Nephron (organoid): Measurements from ENCODE around the gene OR7D2.
A peak's percentile ranks its signal among the peaks of the same experiment; 100 is the strongest.

ENCODE experiments used
- H3K27ac Mint-ChIP-seq, 3 experiments: 2 replicates each; pipeline ENCODE4 v1.8.0; 2020; ENCODE audit warnings: mixed read lengths in 3 of 3, mild to moderate bottlenecking in 2 of 3, moderate library complexity in 1 of 3
- H3K27me3 Mint-ChIP-seq: 2 replicates; pipeline ENCODE4 v1.8.0; 2021; ENCODE audit warnings: low read depth, mild to moderate bottlenecking, moderate library complexity, mixed read lengths
- H3K36me3 Mint-ChIP-seq: 2 replicates; pipeline ENCODE4 v1.8.0; 2020; ENCODE audit warnings: low read depth, mixed read lengths
- H3K4me1 Mint-ChIP-seq: 2 replicates; pipeline ENCODE4 v1.8.0; 2020; ENCODE audit warnings: mixed read lengths
- H3K4me3 Mint-ChIP-seq, 3 experiments: 2 replicates each; pipeline ENCODE4 v1.8.0; 2020; ENCODE audit warnings: mild to moderate bottlenecking in 3 of 3, mixed read lengths in 3 of 3, moderate library complexity in 2 of 3
- H3K9me3 Mint-ChIP-seq: 2 replicates; pipeline ENCODE4 v1.8.0; 2020; ENCODE audit warnings: mixed read lengths
- CTCF ChIP-seq, 3 experiments: fragments of 200-600 bp; sonication (generic); IDR thresholded peaks; one replicate each; pipeline ENCODE4 v1.5.0; 2021; ENCODE audit warnings: antibody characterized with exemption in 3 of 3; ENCODE audit not compliant: unreplicated experiment in 3 of 3

Gene OR7D2

DNA sequence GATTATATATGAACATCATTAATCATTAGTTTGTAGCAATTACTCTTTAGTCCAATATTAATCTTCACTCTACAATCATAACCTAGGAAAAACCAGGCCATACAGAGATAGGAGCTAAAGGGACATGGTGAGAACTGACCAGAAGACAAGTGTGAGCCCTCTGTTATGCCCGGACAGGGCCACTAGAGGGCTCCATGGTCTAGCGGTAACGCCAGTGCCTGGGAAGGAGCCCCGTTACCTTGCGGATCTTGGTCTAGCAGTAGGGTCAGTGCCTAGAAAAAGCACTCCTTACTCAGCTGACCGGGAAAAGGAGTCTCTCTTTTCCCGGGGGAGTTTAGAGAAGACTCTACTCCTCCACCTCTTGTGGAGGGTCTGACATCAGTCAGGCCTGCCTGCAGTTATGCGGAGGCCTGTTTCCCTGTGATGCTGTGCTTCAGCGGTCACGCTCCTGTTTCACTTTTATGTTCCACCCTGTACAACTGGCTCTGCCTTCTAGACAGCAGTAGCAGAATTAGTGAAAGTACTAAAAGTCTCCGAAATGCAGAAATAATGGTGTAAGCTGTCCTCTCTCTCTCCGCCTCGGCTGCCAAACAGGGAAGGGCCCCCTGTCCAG is 26.8 kb downstream of the OR7D2 start:
- TF ChIP-seq CTCF (IDR thresholded peaks at IDR 0.05; ENCODE audit: unreplicated experiment in 3 of 3): peak; percentile 90 to 92 (median 91)
- peak overlapping the region; percentile 32 to 57 (median 41) for H3K4me3 Mint-ChIP-seq
- H3K27ac Mint-ChIP-seq: no peak overlapping the region
- H3K36me3 Mint-ChIP-seq: no peaks in the 10 kb centered on the region
- H3K9me3 Mint-ChIP-seq: no peaks in the 10 kb centered on the region
- H3K4me1 Mint-ChIP-seq: no peaks in the 10 kb centered on the region
- peaks cover 15% of the 10 kb centered on the region for H3K27me3 Mint-ChIP-seq

DNA sequence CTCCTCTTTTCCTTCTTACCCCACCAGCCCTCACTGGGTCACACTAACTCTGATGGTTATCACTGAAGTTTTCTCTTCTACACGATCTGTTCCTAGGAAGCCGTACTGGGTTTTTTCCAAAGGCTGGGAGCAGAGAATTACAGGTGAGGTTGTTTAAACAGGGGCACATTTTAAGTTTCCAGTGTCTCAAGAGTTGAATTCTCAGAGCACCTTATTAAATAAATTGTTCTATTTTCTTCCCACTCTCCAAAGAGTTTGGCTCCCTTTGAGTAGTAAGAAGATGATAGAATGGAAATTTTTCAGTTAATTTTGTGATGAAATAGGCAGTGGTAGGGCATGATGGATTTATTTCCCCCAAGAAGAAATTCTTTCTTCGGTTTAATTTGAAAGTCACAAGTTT is 40.7 kb downstream of the OR7D2 start, which contains the start of gene OR7D4:
TSS of gene OR7D4 (minus strand) at position 101 of the 400 bp plus-strand sequence. CDS start 4,752 bp downstream, outside the sequence.
- Mint-ChIP-seq H3K4me3 (no peak within 1 kb of the TSS), H3K27me3 (no peaks in the 10 kb centered on the region), H3K27ac (no peak within 1 kb of the TSS), H3K4me1 (no peaks in the 10 kb centered on the region), H3K36me3 (no peaks in the 10 kb centered on the region), H3K9me3 (peaks cover 39% of the 10 kb centered on the region)
- no peak for TF ChIP-seq CTCF (IDR thresholded peaks at IDR 0.05; ENCODE audit: unreplicated experiment in 3 of 3)
